ENCODE data around the gene DCLK1. TPM values are rescaled to one million over a fixed set of nuclear protein-coding genes. Genes with fewer than 3 reads are reported as not detected.
"Not testable (repeated sequence)": the region's sequence is repeated elsewhere in the genome, so short reads cannot be mapped to it uniquely, and the experiment has no call there.

Gene DCLK1
- total RNA-seq, 1 experiment from 2014 or later = 36.2 TPM

- WGBS (ENCODE audit: extremely low coverage, insufficient read length, low lambda C conversion rate) = no CpG with 5 or more reads among the region's 4 CpGs
- Mint-ChIP-seq H3K9me3 (no peaks in the 10 kb centered on the region), H3K4me3 (no peak overlapping the region), H3K27ac (no peak overlapping the region), H3K36me3 (ENCODE audit: insufficient read depth in 1 of 3, low read depth in 3 of 3) (no peaks in the 10 kb centered on the region), H3K27me3 (ENCODE audit: low read depth) (no peaks in the 10 kb centered on the region; the same call in 1 of the 2 replicates), H3K4me1 (peaks cover 13 to 15% of the 10 kb centered on the region in 2 experiments)
- no peak overlapping the region for H4K8ac ChIP-seq (replicated peaks; ENCODE audit: insufficient read length, low read depth, low read length)
- no peak overlapping the region for H3K18ac ChIP-seq (ENCODE audit: insufficient read length, low read depth, low read length)
- no peak overlapping the region for H2BK5ac ChIP-seq (ENCODE audit: insufficient read length, low read length)
- no peaks in the 10 kb centered on the region for H3K27me3 ChIP-seq (ENCODE audit: insufficient read depth, low read length)
- no peak overlapping the region for H3K23ac ChIP-seq (ENCODE audit: insufficient read length, low read depth, low read length)
- no peak overlapping the region for H3K56ac ChIP-seq (ENCODE audit: insufficient read length, low read depth, low read length)
- H3K9ac ChIP-seq (ENCODE audit: extremely low read depth, insufficient read length, low read length) = no peak overlapping the region
- no peak overlapping the region for H4K5ac ChIP-seq (ENCODE audit: insufficient read length, low read depth, low read length)
- no peak overlapping the region for H3K4me2 ChIP-seq (ENCODE audit: insufficient read depth, insufficient read length, low read length)
- H3K4me1 ChIP-seq (ENCODE audit: insufficient read depth, low read length) = no peaks in the 10 kb centered on the region; the same call in 1 of the 2 replicates
- H4K91ac ChIP-seq (ENCODE audit: insufficient read length, low read depth, low read length) = no peak overlapping the region
- H2BK12ac ChIP-seq (ENCODE audit: insufficient read length, low read depth, low read length) = no peak overlapping the region
- no peak overlapping the region for H2BK20ac ChIP-seq (ENCODE audit: low read depth, low read length, poor library complexity, severe bottlenecking)
- H3K4ac ChIP-seq (ENCODE audit: low read depth, low read length) = no peak overlapping the region
- H3T11ph ChIP-seq (ENCODE audit: low read length) = no peak overlapping the region
- no peaks in the 10 kb centered on the region for H4K20me1 ChIP-seq (ENCODE audit: control insufficient read depth, insufficient read depth, insufficient read length)
- DNase-seq = no peak
- H2BK15ac ChIP-seq (ENCODE audit: low read depth, low read length) = no peak overlapping the region
- no peaks in the 10 kb centered on the region for H3K79me1 ChIP-seq (ENCODE audit: insufficient read depth, low read depth, low read length, poor library complexity, severe bottlenecking)
- no peak overlapping the region for H3K27ac ChIP-seq (ENCODE audit: insufficient read length, low read depth, low read length)
- H3K23me2 ChIP-seq (ENCODE audit: insufficient read length, low read depth, low read length, poor library complexity, severe bottlenecking) = no peaks in the 10 kb centered on the region
- no peak overlapping the region for H2AK5ac ChIP-seq (ENCODE audit: insufficient read length, low read length)
- no peak overlapping the region for H2AFZ ChIP-seq (ENCODE audit: low read length)
- H3K79me2 ChIP-seq (ENCODE audit: insufficient read depth, low read length) = no peaks in the 10 kb centered on the region
- H3K14ac ChIP-seq (ENCODE audit: insufficient read depth, low read length) = no peak overlapping the region
- no peak for TF ChIP-seq CTCF (conservative IDR thresholded peaks at IDR 0.05)
- H2BK120ac ChIP-seq (ENCODE audit: low read depth, low read length, poor library complexity, severe bottlenecking) = no peak overlapping the region
- no peaks in the 10 kb centered on the region for H3K9me3 ChIP-seq (ENCODE audit: control insufficient read depth, low read depth, low read length)
These were observed 58.8 kb downstream of the DCLK1 start for GRCh38 chr13:36072152-36072935.

GRCh38 chr13:36070504-36071192 lies 60.5 kb downstream of the DCLK1 start:
- H2BK120ac ChIP-seq (ENCODE audit: low read depth, low read length, poor library complexity, severe bottlenecking); H3K36me3 Mint-ChIP-seq (ENCODE audit: insufficient read depth in 1 of 3, low read depth in 3 of 3); H4K5ac ChIP-seq (ENCODE audit: insufficient read length, low read depth, low read length); H3K9me3 ChIP-seq (ENCODE audit: control insufficient read depth, low read depth, low read length); H3K18ac ChIP-seq (ENCODE audit: insufficient read length, low read depth, low read length); H4K91ac ChIP-seq (ENCODE audit: insufficient read length, low read depth, low read length); H3K27ac Mint-ChIP-seq; H3K27me3 Mint-ChIP-seq (ENCODE audit: low read depth); H3K56ac ChIP-seq (ENCODE audit: insufficient read length, low read depth, low read length); H2BK15ac ChIP-seq (ENCODE audit: low read depth, low read length); H2AFZ ChIP-seq (ENCODE audit: low read length); H3K4ac ChIP-seq (ENCODE audit: low read depth, low read length); H4K8ac ChIP-seq (replicated peaks; ENCODE audit: insufficient read length, low read depth, low read length); DNase-seq; H3K4me1 ChIP-seq (ENCODE audit: insufficient read depth, low read length); H2BK12ac ChIP-seq (ENCODE audit: insufficient read length, low read depth, low read length); H3K4me3 Mint-ChIP-seq; H3K14ac ChIP-seq (ENCODE audit: insufficient read depth, low read length); H2BK20ac ChIP-seq (ENCODE audit: low read depth, low read length, poor library complexity, severe bottlenecking); H3K9ac ChIP-seq (ENCODE audit: extremely low read depth, insufficient read length, low read length); H3K9me3 Mint-ChIP-seq; H2AK5ac ChIP-seq (ENCODE audit: insufficient read length, low read length); H4K20me1 ChIP-seq (ENCODE audit: control insufficient read depth, insufficient read depth, insufficient read length); H3K4me2 ChIP-seq (ENCODE audit: insufficient read depth, insufficient read length, low read length); H3K27me3 ChIP-seq (ENCODE audit: insufficient read depth, low read length); H3K23ac ChIP-seq (ENCODE audit: insufficient read length, low read depth, low read length); H3K79me2 ChIP-seq (ENCODE audit: insufficient read depth, low read length); H3K23me2 ChIP-seq (ENCODE audit: insufficient read length, low read depth, low read length, poor library complexity, severe bottlenecking); H2BK5ac ChIP-seq (ENCODE audit: insufficient read length, low read length); H3K79me1 ChIP-seq (ENCODE audit: insufficient read depth, low read depth, low read length, poor library complexity, severe bottlenecking); H3K27ac ChIP-seq (ENCODE audit: insufficient read length, low read depth, low read length); H3T11ph ChIP-seq (ENCODE audit: low read length): not testable (repeated sequence)
- no CpG with 5 or more reads among the region's 12 CpGs for WGBS (ENCODE audit: extremely low coverage, insufficient read length, low lambda C conversion rate)
- H3K4me1 Mint-ChIP-seq = peaks cover 13 to 15% of the 10 kb centered on the region in 2 experiments
